ENCODE results near the gene RPS27A. TPM values are rescaled to one million over a fixed set of nuclear protein-coding genes. Genes with fewer than 3 reads are reported as not detected.
"Not testable (repeated sequence)": the region's sequence is repeated elsewhere in the genome, so short reads cannot be mapped to it uniquely, and the experiment has no call there.

Gene RPS27A
- total RNA-seq, 3 donors from 2014 or later = 1,531 to 3,365 (median 3,229) TPM

GRCh38 chr2:55236992-55237543 is 4.6 kb downstream of the RPS27A start:
- DNase-seq (ENCODE audit: low spot score in 2 of 2) = no peak
- TF ChIP-seq CTCF (IDR thresholded peaks at IDR 0.05) (no peak), POLR2A (IDR thresholded peaks at IDR 0.05) (no peak), POLR2AphosphoS5 (IDR thresholded peaks at IDR 0.05) (no peak)
- intact Hi-C loops (cut with DNase I; ENCODE audit: low total_unique reads) = no loop called here
- Histone ChIP-seq H3K9me3 (no peaks in the 10 kb centered on the region), H3K4me3 (no peak overlapping the region), H3K27ac (no peak overlapping the region), H3K27me3 (no peaks in the 10 kb centered on the region), H3K36me3 (no peaks in the 10 kb centered on the region), H3K4me1 (peaks cover 0 to 10% of the 10 kb centered on the region in 2 donors)

- Histone ChIP-seq H3K9me3 (no peaks in the 10 kb centered on the region), H3K36me3 (no peaks in the 10 kb centered on the region), H3K4me3 (no peak overlapping the region), H3K4me1 (no peaks in the 10 kb centered on the region), H3K27ac (no peak overlapping the region), H3K27me3 (no peaks in the 10 kb centered on the region)
- no peak for DNase-seq (ENCODE audit: low spot score in 2 of 2)
- intact Hi-C loops (cut with DNase I; ENCODE audit: low total_unique reads) = no loop called here
- TF ChIP-seq POLR2AphosphoS5 (IDR thresholded peaks at IDR 0.05) = no peak
- no peak for TF ChIP-seq CTCF (IDR thresholded peaks at IDR 0.05)
- no peak for TF ChIP-seq POLR2A (IDR thresholded peaks at IDR 0.05)
Observed at GRCh38 chr2:55239656-55240222, 7.3 kb downstream of the RPS27A start.

GRCh38 chr2:55241582-55241981 is 9.1 kb downstream of the RPS27A start:
- H3K36me3 ChIP-seq; H3K9me3 ChIP-seq; H3K4me3 ChIP-seq; H3K27me3 ChIP-seq; H3K27ac ChIP-seq; DNase-seq (ENCODE audit: low spot score in 2 of 2); intact Hi-C loops (cut with DNase I; ENCODE audit: low total_unique reads); H3K4me1 ChIP-seq: not testable (repeated sequence)

GRCh38 chr2:55242617-55243016 is 10.1 kb downstream of the RPS27A start:
- Histone ChIP-seq H3K27ac (no peak overlapping the region), H3K4me3 (no peak overlapping the region), H3K27me3 (no peaks in the 10 kb centered on the region), H3K4me1 (no peaks in the 10 kb centered on the region), H3K36me3 (peaks cover 7% of the 10 kb centered on the region), H3K9me3 (no peaks in the 10 kb centered on the region)
- DNase-seq (ENCODE audit: low spot score in 2 of 2) = no peak
- no peak for TF ChIP-seq POLR2A (IDR thresholded peaks at IDR 0.05)
- no peak for TF ChIP-seq CTCF (IDR thresholded peaks at IDR 0.05)
- no peak for TF ChIP-seq POLR2AphosphoS5 (IDR thresholded peaks at IDR 0.05)
- intact Hi-C loops (cut with DNase I; ENCODE audit: low total_unique reads) = no loop called here

GRCh38 chr2:55245411-55245810 is 12.9 kb downstream of the RPS27A start:
- H3K27me3 ChIP-seq = no peaks in the 10 kb centered on the region
- H3K27ac ChIP-seq = no peak overlapping the region
- no peak for TF ChIP-seq POLR2AphosphoS5 (IDR thresholded peaks at IDR 0.05)
- no peak for TF ChIP-seq POLR2A (IDR thresholded peaks at IDR 0.05)
- TF ChIP-seq CTCF (IDR thresholded peaks at IDR 0.05) = no peak
- H3K9me3 ChIP-seq = no peaks in the 10 kb centered on the region
- intact Hi-C loops (cut with DNase I; ENCODE audit: low total_unique reads) = no loop called here
- no peaks in the 10 kb centered on the region for H3K4me1 ChIP-seq
- no peak for DNase-seq (ENCODE audit: low spot score in 2 of 2)
- peaks cover 7% of the 10 kb centered on the region for H3K36me3 ChIP-seq
- H3K4me3 ChIP-seq = no peak overlapping the region
